ENCODE measurements around the gene CYP11A1.

Gene CYP11A1

DNA sequence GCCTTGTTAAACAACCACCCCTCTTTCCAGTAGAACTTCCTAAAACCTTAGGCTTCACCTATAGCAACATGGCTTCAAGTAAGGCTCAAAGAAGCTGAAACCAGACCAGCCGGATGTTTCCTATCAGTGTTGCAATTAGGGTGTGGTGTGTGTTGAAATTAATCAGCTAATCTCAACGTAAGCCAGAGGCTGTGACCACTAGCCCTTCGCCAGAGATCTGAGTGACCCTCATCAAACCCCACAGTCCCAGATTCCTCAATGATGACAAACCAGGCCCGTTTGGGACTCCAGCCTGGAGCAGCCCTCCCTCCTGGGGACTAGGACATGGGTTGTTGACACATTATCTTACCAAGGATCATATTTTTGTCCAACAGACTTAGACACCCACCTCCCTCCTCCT is 27.3 kb downstream of the CYP11A1 start:
- H3K9ac ChIP-seq (ENCODE audit: insufficient read length), result no peak overlapping the region
- H3K4me3 ChIP-seq, result no peak overlapping the region
- TF ChIP-seq FOXP2 (optimal IDR thresholded peaks at IDR 0.05; ENCODE audit: control extremely low read depth, extremely low read length, insufficient read depth) (no peak), POLR2AphosphoS5 (IDR thresholded peaks at IDR 0.05; ENCODE audit: borderline replicate concordance, low read depth, low read length) (no peak), EZH2 (IDR thresholded peaks at IDR 0.05) (no peak)
- H3K36me3 ChIP-seq (ENCODE audit: insufficient read depth, low read length), result no peaks in the 10 kb centered on the region
- no peak for DNase-seq (ENCODE audit: low read depth, low spot score)
- H3K9me3 ChIP-seq (ENCODE audit: low read depth, low read length), result no peaks in the 10 kb centered on the region
- no peak overlapping the region for H3K27ac ChIP-seq

GRCh38 chr15:74339371-74339770 is 28.1 kb downstream of the CYP11A1 start:
- Histone ChIP-seq H3K9me3 (ENCODE audit: low read depth, low read length) (no peaks in the 10 kb centered on the region), H3K36me3 (ENCODE audit: insufficient read depth, low read length) (no peaks in the 10 kb centered on the region), H3K4me3 (no peak overlapping the region), H3K27ac (no peak overlapping the region), H3K9ac (ENCODE audit: insufficient read length) (no peak overlapping the region)
- TF ChIP-seq EZH2 (IDR thresholded peaks at IDR 0.05) (no peak), FOXP2 (optimal IDR thresholded peaks at IDR 0.05; ENCODE audit: control extremely low read depth, extremely low read length, insufficient read depth) (no peak)
- DNase-seq (ENCODE audit: low read depth, low spot score), result no peak

- no peaks in the 10 kb centered on the region for H3K36me3 ChIP-seq (ENCODE audit: insufficient read depth, low read length)
- no peak overlapping the region for H3K9ac ChIP-seq (ENCODE audit: insufficient read length)
- no peak overlapping the region for H3K4me3 ChIP-seq
- H3K9me3 ChIP-seq (ENCODE audit: low read depth, low read length), result no peaks in the 10 kb centered on the region
- no peak overlapping the region for H3K27ac ChIP-seq
- no peak for DNase-seq (ENCODE audit: low read depth, low spot score)
- TF ChIP-seq FOXP2 (optimal IDR thresholded peaks at IDR 0.05; ENCODE audit: control extremely low read depth, extremely low read length, insufficient read depth) (no peak), EZH2 (IDR thresholded peaks at IDR 0.05) (no peak), POLR2AphosphoS5 (IDR thresholded peaks at IDR 0.05; ENCODE audit: borderline replicate concordance, low read depth, low read length) (no peak)
Observed at GRCh38 chr15:74338676-74339075, 28.8 kb downstream of the CYP11A1 start.

- Histone ChIP-seq H3K4me3 (no peak overlapping the region), H3K9me3 (ENCODE audit: low read depth, low read length) (no peaks in the 10 kb centered on the region), H3K9ac (ENCODE audit: insufficient read length) (no peak overlapping the region), H3K36me3 (ENCODE audit: insufficient read depth, low read length) (no peaks in the 10 kb centered on the region), H3K27ac (no peak overlapping the region)
- no peak for DNase-seq (ENCODE audit: low read depth, low spot score)
- TF ChIP-seq POLR2AphosphoS5 (IDR thresholded peaks at IDR 0.05; ENCODE audit: borderline replicate concordance, low read depth, low read length) (no peak), EZH2 (IDR thresholded peaks at IDR 0.05) (no peak), FOXP2 (optimal IDR thresholded peaks at IDR 0.05; ENCODE audit: control extremely low read depth, extremely low read length, insufficient read depth) (no peak)
Observed at GRCh38 chr15:74337607-74338211, 29.7 kb downstream of the CYP11A1 start.

- DNase-seq (ENCODE audit: low read depth, low spot score), result no peak
- H3K27ac ChIP-seq, result no peak overlapping the region
- H3K4me3 ChIP-seq, result no peak overlapping the region
- no peak for TF ChIP-seq POLR2AphosphoS5 (IDR thresholded peaks at IDR 0.05; ENCODE audit: borderline replicate concordance, low read depth, low read length)
- TF ChIP-seq EZH2 (IDR thresholded peaks at IDR 0.05), result no peak
- TF ChIP-seq FOXP2 (optimal IDR thresholded peaks at IDR 0.05; ENCODE audit: control extremely low read depth, extremely low read length, insufficient read depth), result no peak
- no peak overlapping the region for H3K9ac ChIP-seq (ENCODE audit: insufficient read length)
- no peaks in the 10 kb centered on the region for H3K36me3 ChIP-seq (ENCODE audit: insufficient read depth, low read length)
- H3K9me3 ChIP-seq (ENCODE audit: low read depth, low read length), result no peaks in the 10 kb centered on the region
Observed at GRCh38 chr15:74337146-74337545, 30.3 kb downstream of the CYP11A1 start.

DNA sequence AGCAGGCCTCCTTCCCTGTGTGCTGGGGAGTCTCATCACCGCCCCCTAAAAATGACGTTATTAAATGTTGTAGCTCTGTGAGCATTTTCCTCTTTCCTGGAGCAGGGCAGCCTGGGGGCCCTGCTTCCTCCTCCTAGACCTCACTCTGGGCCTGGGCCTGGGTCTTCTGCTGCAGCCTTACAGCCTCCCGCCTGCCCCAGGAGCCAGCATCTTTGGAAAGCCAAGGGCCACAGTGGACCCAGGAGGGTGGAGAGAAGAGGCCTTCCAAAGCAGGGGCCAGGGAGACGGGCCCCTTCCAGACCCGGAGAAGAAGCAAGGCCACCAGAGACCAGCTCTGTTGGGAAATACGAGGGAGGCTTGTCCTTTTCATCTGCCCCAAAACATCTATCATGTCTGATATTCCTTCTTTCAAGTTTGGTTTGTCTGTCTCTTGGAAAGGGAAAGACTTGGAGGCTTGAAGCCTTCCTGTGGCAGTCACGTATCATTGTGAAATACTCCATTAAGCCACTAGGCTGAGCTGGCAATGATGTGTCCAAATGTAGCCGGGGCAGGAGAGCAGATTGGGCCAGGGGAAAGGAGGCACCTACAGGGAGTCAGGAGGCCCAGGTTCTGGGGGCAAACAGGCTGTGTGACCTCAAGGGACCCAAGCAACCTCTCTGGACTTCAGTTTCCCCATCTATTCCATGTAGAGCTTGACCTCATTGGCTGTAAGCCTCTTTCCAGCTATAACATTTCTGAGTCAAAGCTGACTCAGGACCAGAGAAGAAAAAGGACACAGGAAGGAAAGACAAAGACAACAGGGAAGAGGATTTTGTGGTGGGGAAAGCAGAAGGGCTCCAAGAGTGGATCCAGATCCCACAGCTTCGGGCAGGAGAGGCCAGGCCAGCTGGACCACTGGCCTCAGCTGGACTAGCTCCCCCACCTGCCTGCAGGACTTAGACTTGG is 31.1 kb downstream of the CYP11A1 start:
- Histone ChIP-seq H3K9me3 (ENCODE audit: low read depth, low read length) (no peaks in the 10 kb centered on the region), H3K27ac (no peak overlapping the region), H3K4me3 (no peak overlapping the region), H3K36me3 (ENCODE audit: insufficient read depth, low read length) (no peaks in the 10 kb centered on the region), H3K9ac (ENCODE audit: insufficient read length) (no peak overlapping the region)
- TF ChIP-seq EZH2 (IDR thresholded peaks at IDR 0.05) (no peak), POLR2AphosphoS5 (IDR thresholded peaks at IDR 0.05; ENCODE audit: borderline replicate concordance, low read depth, low read length) (no peak), FOXP2 (optimal IDR thresholded peaks at IDR 0.05; ENCODE audit: control extremely low read depth, extremely low read length, insufficient read depth) (no peak)
- DNase-seq (ENCODE audit: low read depth, low spot score), result no peak

- no peak overlapping the region for H3K27ac ChIP-seq
Observed at GRCh38 chr15:74335396-74335795, 32.0 kb downstream of the CYP11A1 start.

GRCh38 chr15:74334127-74334526 is 33.3 kb downstream of the CYP11A1 start:
- DNase-seq (ENCODE audit: low read depth, low spot score), result no peak
- Histone ChIP-seq H3K4me3 (no peak overlapping the region), H3K9ac (ENCODE audit: insufficient read length) (no peak overlapping the region), H3K36me3 (ENCODE audit: insufficient read depth, low read length) (no peaks in the 10 kb centered on the region), H3K27ac (no peak overlapping the region), H3K9me3 (ENCODE audit: low read depth, low read length) (no peaks in the 10 kb centered on the region)
- TF ChIP-seq EZH2 (IDR thresholded peaks at IDR 0.05) (no peak), POLR2AphosphoS5 (IDR thresholded peaks at IDR 0.05; ENCODE audit: borderline replicate concordance, low read depth, low read length) (no peak), FOXP2 (optimal IDR thresholded peaks at IDR 0.05; ENCODE audit: control extremely low read depth, extremely low read length, insufficient read depth) (no peak)

More at GRCh38 chr15:74335396-74335795, 32.0 kb downstream of the CYP11A1 start:
- Histone ChIP-seq H3K4me3 (no peak overlapping the region), H3K36me3 (ENCODE audit: insufficient read depth, low read length) (no peaks in the 10 kb centered on the region), H3K9ac (ENCODE audit: insufficient read length) (no peak overlapping the region), H3K9me3 (ENCODE audit: low read depth, low read length) (no peaks in the 10 kb centered on the region)
- no peak for DNase-seq (ENCODE audit: low read depth, low spot score)
- no peak for TF ChIP-seq FOXP2 (optimal IDR thresholded peaks at IDR 0.05; ENCODE audit: control extremely low read depth, extremely low read length, insufficient read depth)
- TF ChIP-seq POLR2AphosphoS5 (IDR thresholded peaks at IDR 0.05; ENCODE audit: borderline replicate concordance, low read depth, low read length), result no peak
- no peak for TF ChIP-seq EZH2 (IDR thresholded peaks at IDR 0.05)

All from SK-N-MC (cell line).